ENCODE measurements around the gene BICC1.

- TF ChIP-seq CTCF (IDR thresholded peaks at IDR 0.05; ENCODE audit: low read length) (no peak), EZH2 (IDR thresholded peaks at IDR 0.05; ENCODE audit: borderline replicate concordance, low read length) (no peak)
Observed at GRCh38 chr10:58651040-58651439, 138.4 kb downstream of the BICC1 start.

Data from OCI-LY1 (cell line).